GM18951 (cell line): ENCODE data around the gene ERI3.

Source experiments
- POLR2A ChIP-seq: IDR thresholded peaks from 4 replicates; pipeline ENCODE4 v1.6.1; 2011; ENCODE audit warnings: mild to moderate bottlenecking; ENCODE audit not compliant: insufficient read length, insufficient read depth; ENCODE audit errors: extremely low read depth
- in situ Hi-C: fragments of 300-500 bp; cut with MboI; formaldehyde crosslinking; loops from one replicate; pipeline ENCODE4 v1.12.0; 2022; ENCODE audit warnings: low sequenced_read_pairs, mixed read lengths, inconsistent platforms; ENCODE audit not compliant: unreplicated experiment

The ERI3 gene

DNA sequence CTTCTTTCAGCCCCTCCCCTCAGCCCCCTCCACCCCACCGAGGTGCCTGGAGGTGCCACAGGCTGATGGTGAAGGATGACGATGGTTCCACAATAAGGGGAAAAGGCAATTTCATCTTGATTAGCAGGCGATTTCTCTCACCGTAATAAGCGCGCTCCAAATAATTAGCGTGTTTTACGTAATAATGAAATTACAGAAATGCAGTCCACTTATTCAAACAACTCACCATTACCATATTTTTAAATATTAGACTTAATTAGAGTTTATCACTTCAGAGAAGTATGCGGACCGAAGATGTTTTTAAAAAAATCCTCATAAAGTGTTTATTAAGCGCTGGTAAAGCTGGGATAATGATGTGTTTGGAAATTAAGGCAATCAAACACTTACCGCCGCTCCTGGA, 126.8 kb downstream of the ERI3 start:
- no peak for TF ChIP-seq POLR2A
- in situ Hi-C loops: no loop called here

DNA sequence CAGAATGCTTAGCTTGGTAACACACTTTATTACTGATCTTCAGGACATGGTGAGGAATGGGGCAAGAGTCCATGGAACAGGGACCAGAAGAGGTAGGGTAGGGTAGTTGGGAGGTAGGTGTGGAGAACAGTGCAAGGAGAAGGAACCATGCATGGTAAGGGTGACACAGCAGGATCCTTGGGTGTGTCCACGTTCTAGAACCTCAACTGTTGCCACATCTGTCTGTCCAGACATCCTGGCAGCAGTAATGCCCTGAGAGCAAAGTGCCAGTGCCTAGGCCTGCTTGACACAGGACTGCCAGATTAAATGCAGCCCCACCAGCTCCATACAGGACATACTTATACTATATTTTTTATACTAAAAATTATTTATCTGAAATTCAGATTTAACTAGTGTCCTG, 127.8 kb downstream of the ERI3 start:
- in situ Hi-C loops: no loop called here
- no peak for TF ChIP-seq POLR2A

DNA sequence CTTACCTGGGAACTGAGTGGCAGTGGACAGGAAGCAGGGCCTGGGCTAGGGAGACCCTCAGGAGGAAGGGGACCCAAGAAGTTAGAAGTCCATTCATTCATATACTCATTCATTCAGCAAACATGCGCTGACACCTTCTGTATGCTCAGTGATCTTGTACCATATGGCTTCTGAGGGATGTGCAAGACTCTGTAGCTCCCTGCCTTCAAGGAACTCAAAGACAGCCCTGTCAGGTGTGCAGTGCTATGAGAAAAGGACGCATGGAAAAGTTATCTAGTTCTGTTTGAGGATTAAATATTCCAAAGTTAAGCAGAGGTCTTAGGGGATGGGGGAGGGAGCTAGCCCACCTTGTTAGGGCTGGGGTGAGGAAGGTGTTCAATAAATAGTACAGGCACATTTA, 129.3 kb downstream of the ERI3 start:
- in situ Hi-C loops: no loop called here

DNA sequence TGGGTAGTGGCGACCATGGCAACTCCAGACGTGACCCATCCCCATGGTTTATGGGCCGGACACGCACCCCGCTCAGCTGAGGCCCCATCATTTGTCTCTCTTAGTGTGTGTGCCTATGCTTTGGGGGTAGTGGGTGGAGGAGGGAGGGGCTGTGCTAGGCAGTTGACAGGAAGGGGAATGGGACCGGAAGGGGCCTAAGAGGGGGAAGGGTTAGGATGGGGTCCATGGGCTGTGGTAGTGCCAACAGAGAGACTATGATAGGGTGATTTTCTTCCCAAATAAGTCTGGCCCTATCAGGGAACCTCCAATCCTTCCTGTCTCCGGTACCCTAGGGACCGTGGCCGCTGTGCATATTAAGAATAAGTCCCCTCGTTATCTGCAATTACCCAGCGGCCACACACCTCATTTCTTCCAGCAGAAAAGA, 131.9 kb downstream of the ERI3 start:
- no peak for TF ChIP-seq POLR2A
- in situ Hi-C loops: no loop called here

More for the DNA sequence above, 129.3 kb downstream of the ERI3 start:
- TF ChIP-seq POLR2A: no peak

DNA sequence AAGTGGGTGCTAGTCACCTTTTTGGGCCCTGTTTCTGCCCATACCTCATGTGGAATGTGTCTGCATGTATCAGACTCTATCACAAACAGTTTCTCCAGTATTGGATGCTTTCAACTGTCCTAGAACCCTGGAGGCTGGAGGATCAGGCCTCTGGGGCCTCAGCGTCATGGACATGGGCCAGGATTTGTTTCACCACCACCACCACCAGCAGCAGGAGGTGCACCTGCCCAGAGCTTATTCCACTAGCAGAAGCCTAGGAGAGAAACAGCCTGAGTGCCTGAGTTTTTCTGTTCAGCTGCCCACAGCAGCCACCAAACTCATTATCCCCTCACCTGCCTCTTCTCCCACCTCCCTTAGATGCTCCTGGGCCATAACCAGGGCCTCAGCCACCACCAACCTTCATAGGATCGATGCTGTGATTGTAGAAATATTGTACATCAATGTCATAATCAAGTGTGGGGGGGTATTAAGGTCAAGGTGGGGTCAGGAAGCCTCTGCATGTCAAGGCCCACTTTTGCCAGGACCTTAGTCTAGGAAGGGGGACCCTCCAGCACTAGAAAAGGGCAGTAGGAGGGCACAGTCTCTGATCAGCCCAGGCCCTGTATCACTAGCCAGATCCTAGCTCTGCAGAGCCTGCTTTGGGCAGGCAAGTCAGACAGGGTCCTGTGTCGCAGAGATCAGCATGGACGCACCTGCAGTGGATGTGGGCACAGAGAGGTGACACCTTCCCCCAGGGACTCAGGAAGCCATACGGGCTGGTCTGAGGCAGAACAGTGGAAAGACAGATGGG, 132.5 kb downstream of the ERI3 start:
- TF ChIP-seq POLR2A: no peak
- in situ Hi-C loops: no loop called here

DNA sequence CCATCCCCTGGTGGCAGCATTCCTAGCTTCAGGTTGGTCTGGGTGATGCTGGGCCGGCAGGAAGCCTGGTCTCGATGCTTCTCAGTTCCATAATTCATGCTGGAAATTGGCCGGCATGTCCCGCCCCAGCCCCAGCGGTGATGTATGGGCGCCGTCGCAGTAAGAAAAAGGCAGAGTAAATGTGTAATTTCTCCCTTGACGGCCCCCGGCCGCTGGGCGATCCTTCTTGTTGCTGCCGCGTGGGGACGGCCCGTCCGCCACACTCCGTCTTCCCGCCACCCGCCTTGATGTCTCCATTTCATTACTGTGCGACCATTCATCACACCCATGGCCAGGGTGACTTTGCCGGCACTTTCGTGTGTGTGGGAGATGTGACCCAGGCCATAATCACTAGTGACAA, 133.3 kb downstream of the ERI3 start:
- in situ Hi-C loops: no loop called here
- TF ChIP-seq POLR2A: no peak

DNA sequence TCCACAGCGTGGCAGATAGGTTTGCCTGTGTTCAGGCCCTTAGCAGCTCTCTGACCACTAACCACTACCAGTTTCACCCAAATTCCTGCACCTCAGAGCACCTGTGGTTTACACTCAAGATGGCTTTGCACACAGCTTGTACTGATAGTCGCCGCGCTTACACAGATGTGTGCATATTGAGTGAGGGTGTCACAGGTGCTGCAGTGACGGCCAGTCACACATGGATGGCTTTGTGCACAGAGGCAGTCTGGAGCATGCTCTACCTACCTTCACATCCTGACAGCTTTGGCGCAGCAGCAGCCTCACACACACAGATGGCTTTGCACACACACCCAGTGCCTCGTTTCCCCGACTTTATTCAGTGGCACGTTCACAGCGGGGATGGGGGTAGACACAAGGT, 134.3 kb downstream of the ERI3 start:
- in situ Hi-C loops: no loop called here
- TF ChIP-seq POLR2A: no peak

DNA sequence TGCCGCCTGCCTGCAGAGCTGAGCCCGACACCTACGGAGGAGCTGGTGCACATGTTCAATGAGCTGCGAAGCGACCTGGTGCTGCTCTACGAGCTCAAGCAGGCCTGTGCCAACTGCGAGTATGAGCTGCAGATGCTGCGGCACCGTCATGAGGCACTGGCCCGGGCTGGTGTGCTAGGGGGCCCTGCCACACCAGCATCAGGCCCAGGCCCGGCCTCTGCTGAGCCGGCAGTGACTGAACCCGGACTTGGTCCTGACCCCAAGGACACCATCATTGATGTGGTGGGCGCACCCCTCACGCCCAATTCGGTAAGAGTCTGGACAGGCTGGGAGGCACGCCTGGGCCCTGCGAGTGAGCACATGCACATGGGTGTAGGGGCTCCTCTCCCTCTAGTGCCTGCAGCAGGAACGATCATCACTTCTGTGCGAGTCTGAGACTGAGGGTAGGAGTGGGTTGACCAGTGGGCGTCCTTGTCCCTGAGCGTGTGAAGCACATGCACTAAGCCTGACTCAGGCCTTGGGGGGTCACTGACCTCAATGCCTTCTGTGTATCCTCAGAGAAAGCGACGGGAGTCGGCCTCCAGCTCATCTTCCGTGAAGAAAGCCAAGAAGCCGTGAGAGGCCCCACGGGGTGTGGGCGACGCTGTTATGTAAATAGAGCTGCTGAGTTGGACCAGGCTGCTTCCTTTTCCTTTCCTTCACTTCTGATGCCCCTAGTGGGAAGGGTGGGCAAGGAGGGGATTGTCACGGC, 134.9 kb downstream of the ERI3 start:
- peak; percentile 9 for TF ChIP-seq POLR2A
- in situ Hi-C loops: no loop called here

DNA sequence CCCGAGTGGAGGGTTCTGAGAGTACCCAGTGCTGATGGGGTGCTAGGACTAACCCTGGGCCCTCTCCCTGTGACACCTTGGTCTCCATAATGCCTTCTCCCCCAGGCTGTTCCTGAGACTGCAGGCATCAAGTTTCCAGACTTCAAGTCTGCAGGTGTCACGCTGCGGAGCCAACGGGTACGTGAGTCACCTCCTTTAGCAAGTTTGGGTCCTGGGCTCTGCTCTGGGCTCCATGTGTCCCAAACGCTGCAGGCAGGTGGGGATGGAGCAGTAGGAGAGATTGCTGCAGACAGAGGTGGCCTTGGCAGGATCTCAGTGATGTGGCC, 135.8 kb downstream of the ERI3 start:
- no peak for TF ChIP-seq POLR2A
- in situ Hi-C loops: no loop called here

DNA sequence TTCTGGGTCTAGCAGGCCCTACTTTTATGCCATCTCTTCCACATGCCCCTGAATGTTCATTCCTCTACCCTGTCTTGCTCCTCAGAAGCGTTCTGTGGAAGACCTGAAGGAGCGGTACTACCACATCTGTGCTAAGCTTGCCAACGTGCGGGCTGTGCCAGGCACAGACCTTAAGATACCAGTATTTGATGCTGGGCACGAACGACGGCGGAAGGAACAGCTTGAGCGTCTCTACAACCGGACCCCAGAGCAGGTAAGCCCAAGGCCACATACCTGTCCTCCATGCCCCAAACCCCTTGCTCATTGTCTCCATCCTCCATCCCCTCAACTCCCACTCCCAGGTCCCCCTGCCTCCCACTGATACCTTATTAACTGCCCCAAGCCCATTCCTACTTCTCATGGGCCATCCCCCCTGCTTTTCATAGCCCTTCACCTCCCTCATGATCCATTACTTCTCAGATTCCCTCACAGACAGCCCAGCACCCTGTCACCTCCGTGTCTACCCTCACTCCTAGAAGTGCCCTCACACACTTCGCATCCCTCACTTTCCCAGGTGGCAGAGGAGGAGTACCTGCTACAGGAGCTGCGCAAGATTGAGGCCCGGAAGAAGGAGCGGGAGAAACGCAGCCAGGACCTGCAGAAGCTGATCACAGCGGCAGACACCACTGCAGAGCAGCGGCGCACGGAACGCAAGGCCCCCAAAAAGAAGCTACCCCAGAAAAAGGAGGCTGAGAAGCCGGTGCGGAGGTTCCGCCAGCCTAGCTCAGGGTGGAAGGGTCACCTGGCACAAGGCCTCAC, 136.4 kb downstream of the ERI3 start:
- TF ChIP-seq POLR2A: no peak
- in situ Hi-C loops: no loop called here

DNA sequence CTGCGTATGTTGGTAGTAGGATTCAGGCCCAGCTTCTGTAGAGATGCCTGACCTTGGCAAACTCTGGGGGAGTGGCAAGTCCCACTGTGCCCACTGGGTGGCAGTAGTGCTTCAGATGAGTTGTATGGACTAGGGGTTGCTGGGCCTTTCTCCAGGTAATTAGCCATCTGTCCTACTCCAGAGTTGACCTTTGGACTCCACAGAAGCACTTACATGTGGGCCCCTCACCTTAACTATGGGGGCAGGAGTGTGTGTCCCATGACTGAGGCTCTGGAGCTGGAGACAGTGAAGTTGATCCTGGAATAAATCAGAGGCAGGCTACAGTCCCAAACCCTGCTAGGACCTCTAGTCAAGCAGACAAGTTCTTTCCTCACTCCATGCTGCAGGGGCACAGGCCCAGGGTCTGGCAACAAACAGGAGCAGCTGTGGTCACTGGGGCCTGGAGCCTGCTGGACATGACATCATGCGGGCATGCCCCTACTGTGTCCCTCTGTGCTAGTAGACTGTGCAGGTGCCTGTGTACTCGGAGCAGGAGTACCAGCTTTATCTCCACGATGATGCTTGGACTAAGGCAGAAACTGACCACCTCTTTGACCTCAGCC, 137.1 kb downstream of the ERI3 start:
- in situ Hi-C loops: no loop called here
- TF ChIP-seq POLR2A: no peak

DNA sequence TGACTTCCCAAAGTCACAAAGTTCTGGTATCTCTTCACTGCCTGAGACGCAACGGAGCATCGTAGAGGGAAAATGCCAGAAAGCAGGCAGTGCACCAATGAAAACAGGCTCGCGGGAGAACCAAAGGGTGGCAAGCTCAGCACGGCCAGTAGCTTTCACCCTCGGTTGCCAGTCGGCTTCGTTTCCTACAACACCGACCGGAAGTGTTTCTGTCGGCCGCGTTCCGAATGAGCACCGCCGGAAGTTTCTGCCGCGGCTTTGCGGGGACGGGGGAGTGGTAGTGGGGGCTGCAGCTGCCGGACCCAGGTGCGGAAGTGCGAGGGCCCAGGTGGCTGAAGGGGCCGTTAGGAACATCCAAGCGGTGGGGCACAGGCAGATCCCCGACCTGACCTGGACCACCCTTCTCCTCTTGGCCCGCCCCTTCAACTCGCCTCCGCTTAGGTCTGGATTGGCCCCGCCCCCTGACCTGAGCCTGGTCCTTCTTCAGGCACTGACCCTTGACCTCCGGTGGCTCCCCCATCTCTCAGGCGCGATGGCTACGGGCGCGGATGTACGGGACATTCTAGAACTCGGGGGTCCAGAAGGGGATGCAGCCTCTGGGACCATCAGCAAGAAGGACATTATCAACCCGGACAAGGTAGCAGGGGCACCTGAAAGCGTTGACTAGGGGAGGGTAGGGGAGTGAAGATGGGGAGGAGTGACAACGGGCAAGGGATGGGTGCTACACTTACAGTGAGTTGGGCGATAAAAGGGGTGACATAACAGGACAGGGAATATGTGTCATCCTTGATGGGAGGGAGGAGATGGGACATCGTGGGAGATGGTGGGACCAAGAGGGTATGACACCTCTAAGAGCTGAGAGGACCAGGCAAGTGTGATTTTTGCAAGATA, 141.6 kb downstream of the ERI3 start, which contains the start of gene DMAP1:
TSS of gene DMAP1 (plus strand) at position 250 of the 891 bp plus-strand sequence. CDS start at position 533, 283 bp downstream.
- in situ Hi-C loops: no loop called here
- TF ChIP-seq POLR2A: peak; percentile 74

DNA sequence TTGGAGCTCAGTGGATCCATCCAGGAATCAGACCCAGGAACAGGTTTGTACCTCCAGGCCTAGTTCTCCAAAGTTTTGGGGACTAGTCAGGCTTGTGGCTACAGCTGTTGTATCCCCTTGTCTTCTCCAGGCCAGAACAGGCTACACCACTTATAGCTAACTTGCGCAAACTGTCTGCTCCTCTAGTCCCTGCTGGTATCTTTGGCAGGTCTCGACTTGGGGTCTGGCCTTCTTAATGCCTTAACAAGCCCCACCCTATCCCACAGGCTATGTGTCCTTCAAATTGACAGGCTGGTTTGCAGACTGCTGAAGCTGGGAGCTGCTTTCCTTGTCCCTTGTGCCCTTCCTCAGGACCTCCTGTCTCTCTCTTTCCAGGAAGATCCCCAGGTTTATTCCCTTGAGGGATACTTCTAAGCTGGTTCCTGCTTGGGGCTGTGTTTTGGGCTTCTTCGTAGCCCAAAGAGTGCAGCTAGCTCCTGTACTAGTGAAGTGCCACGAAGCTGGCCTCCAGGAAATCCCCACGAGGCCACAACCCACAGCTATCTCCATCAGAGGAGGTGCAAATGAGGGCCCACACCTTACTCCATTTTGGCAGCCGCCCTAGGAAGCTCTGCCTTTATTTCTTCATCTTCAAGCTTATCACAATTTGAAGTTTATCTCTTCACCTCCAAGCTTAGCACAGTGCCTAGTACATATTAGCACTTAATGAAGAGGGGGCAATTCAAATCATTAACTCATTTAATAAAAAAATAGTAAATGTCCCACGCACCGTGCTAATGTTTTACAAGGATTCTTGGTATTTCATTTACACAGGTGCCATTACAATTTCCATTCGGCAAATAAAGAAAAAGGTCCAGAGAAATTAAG, 142.5 kb downstream of the ERI3 start:
- in situ Hi-C loops: no loop called here

More for the DNA sequence above, 142.5 kb downstream of the ERI3 start:
- no peak for TF ChIP-seq POLR2A
